Skeletal muscle cell (primary cell): ENCODE data around the gene EIF2B5.
A peak's percentile ranks its signal among the peaks of the same experiment; 100 is the strongest.
"Not testable (repeated sequence)": the region's sequence is repeated elsewhere in the genome, so short reads cannot be mapped to it uniquely, and the experiment has no call there.

Experiments used
- DNase-seq: peaks from one replicate; pipeline ENCODE4 v3.0.0-alpha.2; 2010; ENCODE audit warnings: low read depth
- H3K4me3 ChIP-seq: 2 replicates; pipeline ENCODE4 v1.5.1; 2011; ENCODE audit warnings: low read depth, mild to moderate bottlenecking, control low read depth, low read length, moderate library complexity

The EIF2B5 gene

GRCh38 chr3:184135149-184135910 lies at the start of gene EIF2B5:
TSS of gene EIF2B5 (plus strand) at chr3:184135358. CDS start at chr3:184135386, 28 bp downstream.
- H3K4me3 ChIP-seq, result peak within 1 kb of the TSS; percentile 62
- DNase-seq, result peak; percentile 80

- no peak overlapping the region for H3K4me3 ChIP-seq
- no peak for DNase-seq
Measured at GRCh38 chr3:184085389-184085852, 49.7 kb upstream of the EIF2B5 start.

- no peak overlapping the region for H3K4me3 ChIP-seq
- DNase-seq, result no peak
Measured at GRCh38 chr3:184092199-184092598, 43.0 kb upstream of the EIF2B5 start.

- no peak for DNase-seq
- H3K4me3 ChIP-seq, result no peak within 1 kb of the TSS
Measured at GRCh38 chr3:184096811-184097383, 38.3 kb upstream of the EIF2B5 start, which contains the start of gene HTR3E. TSS of gene HTR3E (plus strand) at chr3:184097064. CDS start at chr3:184097530, 466 bp downstream.

- H3K4me3 ChIP-seq, result no peak overlapping the region
- DNase-seq, result no peak
Measured at GRCh38 chr3:184097556-184097955, 37.6 kb upstream of the EIF2B5 start.

- no peak overlapping the region for H3K4me3 ChIP-seq
- no peak for DNase-seq
Measured at GRCh38 chr3:184099806-184100686, 35.1 kb upstream of the EIF2B5 start.

GRCh38 chr3:184110316-184110725 lies 24.8 kb upstream of the EIF2B5 start:
- no peak for DNase-seq
- H3K4me3 ChIP-seq, result no peak overlapping the region

- H3K4me3 ChIP-seq, result no peak overlapping the region
- DNase-seq, result no peak
Measured at GRCh38 chr3:184116017-184116416, 19.1 kb upstream of the EIF2B5 start.

- no peak overlapping the region for H3K4me3 ChIP-seq
- DNase-seq, result no peak
Measured at GRCh38 chr3:184117636-184118035, 17.5 kb upstream of the EIF2B5 start.

GRCh38 chr3:184121031-184121430 lies 14.1 kb upstream of the EIF2B5 start:
- H3K4me3 ChIP-seq, DNase-seq: not testable (repeated sequence)

- H3K4me3 ChIP-seq, result no peak overlapping the region
- DNase-seq, result no peak
Measured at GRCh38 chr3:184126006-184126405, 9.2 kb upstream of the EIF2B5 start.

- no peak overlapping the region for H3K4me3 ChIP-seq
- no peak for DNase-seq
Measured at GRCh38 chr3:184129012-184129411, 6.1 kb upstream of the EIF2B5 start.

GRCh38 chr3:184132945-184133344 lies 2.2 kb upstream of the EIF2B5 start:
- H3K4me3 ChIP-seq, result no peak overlapping the region
- DNase-seq, result no peak

GRCh38 chr3:184133840-184134745 lies 1.1 kb upstream of the EIF2B5 start:
- peak overlapping the region; percentile 62 for H3K4me3 ChIP-seq
- DNase-seq, result peak; percentile 51

GRCh38 chr3:184134746-184135148 lies 411 bp upstream of the EIF2B5 start:
- no peak for DNase-seq

GRCh38 chr3:184135911-184136260 lies 728 bp downstream of the EIF2B5 start:
- DNase-seq, result no peak
- peak overlapping the region; percentile 62 for H3K4me3 ChIP-seq

More at GRCh38 chr3:184134746-184135148, 411 bp upstream of the EIF2B5 start:
- H3K4me3 ChIP-seq, result peak overlapping the region; percentile 62

GRCh38 chr3:184140436-184140835 lies 5.3 kb downstream of the EIF2B5 start:
- DNase-seq, result no peak
- no peak overlapping the region for H3K4me3 ChIP-seq

GRCh38 chr3:184142199-184142598 lies 7.0 kb downstream of the EIF2B5 start:
- no peak for DNase-seq
- no peak overlapping the region for H3K4me3 ChIP-seq

GRCh38 chr3:184143327-184143726 lies 8.2 kb downstream of the EIF2B5 start:
- DNase-seq, result no peak
- H3K4me3 ChIP-seq, result no peak overlapping the region
